ENCODE data around the gene RERE.
"Not testable (repeated sequence)": the region's sequence is repeated elsewhere in the genome, so short reads cannot be mapped to it uniquely, and the experiment has no call there.

RERE gene

DNA sequence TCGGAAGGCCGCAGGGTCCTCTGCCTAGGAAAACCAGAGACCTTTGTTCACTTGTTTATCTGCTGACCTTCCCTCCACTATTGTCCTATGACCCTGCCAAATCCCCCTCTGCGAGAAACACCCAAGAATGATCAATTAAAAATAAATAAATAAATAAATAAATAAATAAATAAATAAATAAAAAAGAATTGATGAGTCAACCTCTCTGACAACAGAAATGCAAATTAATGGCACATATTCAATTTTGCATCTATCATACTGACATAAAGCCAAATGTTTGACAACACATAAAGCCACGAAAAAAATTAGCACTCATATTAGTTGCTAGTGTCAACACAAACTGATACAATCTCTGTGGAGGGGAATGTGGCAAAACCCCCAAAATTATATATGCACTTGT, 314.5 kb downstream of the RERE start:
- DNase-seq = not testable (repeated sequence)

GRCh38 chr1:8497210-8497819, 320.1 kb downstream of the RERE start:
- no peak for DNase-seq

GRCh38 chr1:8496473-8496872, 321.0 kb downstream of the RERE start:
- peak; percentile 51 for DNase-seq

DNA sequence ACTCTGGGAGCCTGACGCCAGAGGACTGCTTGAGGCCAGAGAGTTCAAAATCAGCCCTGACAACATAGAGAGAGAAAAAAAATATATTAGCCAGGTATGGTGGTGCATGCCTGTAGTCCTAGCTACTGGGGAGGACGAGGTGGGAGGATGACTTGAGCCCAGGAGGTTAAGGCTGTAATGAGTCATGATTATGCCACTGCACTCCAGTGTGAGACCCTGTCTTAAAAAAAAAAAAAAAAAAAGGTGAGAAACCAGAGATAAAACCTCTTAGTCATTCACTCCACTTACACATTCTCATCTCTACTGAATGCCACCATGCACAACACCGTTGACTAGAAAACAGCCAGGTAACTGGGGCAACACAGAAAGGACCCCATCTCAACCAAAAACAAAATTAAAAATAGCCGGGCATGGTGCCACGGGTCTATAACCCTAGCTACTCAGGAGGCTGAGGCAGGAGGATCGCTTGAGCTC, 321.5 kb downstream of the RERE start:
- peak; percentile 17 for DNase-seq

DNA sequence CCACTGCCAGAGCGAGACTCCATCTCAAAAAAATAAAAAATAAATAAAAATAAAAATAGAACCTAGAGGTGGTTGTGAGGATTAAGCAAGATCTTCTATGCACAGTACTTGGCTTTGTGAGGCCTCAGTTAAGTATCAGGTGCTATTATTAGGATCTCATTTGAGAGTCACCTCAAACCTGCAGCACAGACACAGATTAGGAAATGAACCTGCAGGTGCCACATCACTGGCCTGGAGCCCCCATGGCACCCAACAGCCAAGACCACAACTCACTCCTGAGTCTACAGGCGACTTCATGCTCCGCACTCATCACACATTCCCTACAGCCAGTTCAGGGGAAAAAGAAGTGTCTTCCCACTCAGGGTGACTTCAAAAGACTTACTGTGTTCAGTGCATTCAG, 322.8 kb downstream of the RERE start:
- no peak for DNase-seq

DNA sequence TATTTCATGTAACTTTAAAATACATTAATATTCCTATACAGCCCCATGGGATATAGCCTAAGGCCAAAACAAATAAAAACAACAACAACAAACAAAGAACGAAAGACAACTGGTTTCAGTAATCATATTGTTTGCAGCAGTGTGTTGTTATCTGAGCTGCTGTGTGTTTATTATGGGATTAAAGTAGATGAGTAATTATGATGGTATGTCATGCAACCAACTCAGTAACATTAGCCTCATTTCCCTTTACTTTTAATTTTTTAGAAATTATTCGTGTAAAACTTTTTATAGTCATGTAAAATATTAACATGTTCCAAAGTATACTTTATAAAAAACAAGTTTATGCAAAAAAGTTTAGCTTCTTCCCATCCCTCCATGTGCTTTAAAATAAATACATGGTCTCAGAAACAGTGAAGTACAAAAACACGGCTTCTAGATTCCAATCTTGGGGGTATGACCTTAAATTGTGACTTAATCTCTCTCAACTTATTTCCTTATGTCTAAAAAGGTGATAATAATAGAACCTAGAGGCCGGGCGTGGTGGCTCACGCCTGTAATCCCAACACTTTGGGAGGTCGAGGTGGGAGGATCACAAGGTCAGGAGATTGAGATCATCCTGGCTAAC, 323.4 kb downstream of the RERE start:
- no peak for DNase-seq

DNA sequence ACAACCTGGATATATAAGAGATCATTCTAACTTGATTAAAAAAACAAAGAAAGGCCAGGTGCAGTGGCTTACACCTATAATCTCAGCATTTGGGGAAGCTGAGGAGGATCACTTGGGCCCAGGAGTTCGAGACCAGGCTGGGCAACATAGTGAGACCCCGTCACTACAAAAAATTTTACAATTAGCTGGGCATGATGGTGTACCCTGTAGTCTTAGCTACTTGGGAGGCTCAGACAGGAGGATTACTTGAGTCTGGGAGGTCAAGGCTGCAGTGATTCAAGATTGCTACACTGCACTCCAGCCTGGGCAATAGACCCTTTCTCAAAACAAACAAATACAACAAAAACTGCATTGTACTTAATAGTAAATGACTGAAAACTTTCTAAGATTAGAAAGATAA, 330.2 kb downstream of the RERE start:
- DNase-seq = no peak

- DNase-seq = no peak
Measured at GRCh38 chr1:8486047-8486446, 331.4 kb downstream of the RERE start.

- no peak for DNase-seq
Measured at GRCh38 chr1:8483586-8483985, 333.9 kb downstream of the RERE start.

GRCh38 chr1:8482979-8483381, 334.5 kb downstream of the RERE start:
- no peak for DNase-seq

DNA sequence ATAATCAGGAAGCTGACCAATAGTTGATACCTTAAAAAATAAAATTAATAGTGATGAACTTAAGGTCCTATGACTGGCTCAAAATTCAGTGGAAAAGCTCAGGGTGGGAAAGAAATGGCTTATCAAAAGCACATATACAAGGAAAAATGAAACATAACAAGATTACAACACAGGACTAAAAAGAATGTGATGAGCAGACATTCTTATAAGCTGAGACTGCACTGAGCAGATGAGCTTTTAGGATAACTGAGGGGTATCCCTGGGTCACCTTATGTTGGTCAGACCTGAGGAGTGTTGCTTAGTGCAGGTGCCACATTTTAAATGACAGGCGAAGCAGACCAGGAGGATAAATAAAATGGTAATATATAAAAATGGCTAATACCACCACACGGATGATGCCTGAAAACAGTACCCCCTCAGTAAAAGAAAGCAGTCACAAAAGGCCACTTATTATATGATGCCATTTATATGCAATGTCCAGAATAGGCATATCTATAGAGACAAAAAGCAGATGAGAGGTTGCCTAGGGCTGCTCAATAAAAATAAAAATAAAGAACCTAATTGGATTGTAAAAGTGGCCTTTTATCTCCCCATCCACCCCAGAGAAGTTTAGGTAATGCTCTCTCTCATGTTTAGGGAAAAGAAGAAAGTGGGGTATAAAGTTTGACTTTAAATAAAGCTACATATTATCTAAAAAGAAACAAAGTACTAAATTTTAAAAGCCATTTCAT, 335.6 kb downstream of the RERE start:
- no peak for DNase-seq

GRCh38 chr1:8478566-8478965, 338.9 kb downstream of the RERE start:
- DNase-seq = no peak

DNA sequence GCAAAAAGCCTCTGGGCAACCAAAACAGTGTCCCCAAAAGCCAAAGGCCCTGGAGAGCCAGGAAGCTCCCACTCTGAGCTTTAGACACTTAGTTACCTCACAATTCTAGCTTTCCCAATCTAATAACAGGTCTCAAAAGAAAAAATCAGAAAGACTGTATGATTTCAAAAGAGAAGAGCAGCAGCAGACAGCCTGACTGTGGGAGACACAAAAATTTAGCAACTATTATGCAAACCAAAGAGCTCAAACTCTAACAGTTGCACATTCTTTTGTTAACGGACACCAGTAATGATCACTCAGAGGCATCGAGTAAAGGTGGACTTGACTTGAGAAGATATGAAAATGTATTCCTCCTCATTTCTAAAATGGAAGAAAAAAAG, 339.5 kb downstream of the RERE start:
- no peak for DNase-seq

DNA sequence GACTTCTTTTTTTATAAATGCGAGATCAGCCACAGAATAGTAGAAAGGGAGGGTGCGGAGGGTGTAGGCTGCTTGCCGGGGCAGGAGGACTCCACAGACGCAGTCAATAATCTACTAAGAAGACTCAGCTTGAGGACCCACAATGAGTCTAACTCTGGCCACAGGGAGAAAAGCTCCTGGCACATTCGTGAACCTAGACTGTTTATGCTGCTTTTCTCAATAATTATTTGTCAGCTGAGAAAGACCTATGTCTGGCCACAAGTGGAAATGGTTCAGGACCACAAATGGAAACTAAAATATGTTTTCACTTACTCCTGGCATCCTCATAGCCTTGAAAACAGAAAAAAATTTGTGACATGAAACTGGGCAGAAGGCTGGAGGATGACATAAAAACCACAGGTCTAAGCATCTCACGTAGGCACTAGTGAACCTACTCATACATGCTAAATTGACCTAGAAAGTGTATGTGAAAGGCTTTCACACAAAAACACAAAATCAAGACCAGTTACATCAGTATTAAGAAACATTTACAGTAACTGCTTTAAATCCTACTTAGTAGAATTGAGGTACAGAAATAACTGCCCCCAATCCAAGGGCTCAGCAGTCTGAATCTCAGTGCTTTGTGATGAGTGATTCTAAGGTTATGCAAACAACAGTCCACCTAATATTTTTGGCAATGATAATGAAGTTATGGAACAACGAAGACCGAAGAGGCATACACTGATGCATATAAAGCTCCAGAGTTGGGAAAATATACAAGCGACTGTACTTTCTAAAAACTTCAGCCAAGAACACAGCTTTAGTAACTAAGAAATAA, 340.1 kb downstream of the RERE start:
- DNase-seq = no peak

GRCh38 chr1:8476006-8476405, 341.4 kb downstream of the RERE start:
- DNase-seq = no peak

- no peak for DNase-seq
Measured at GRCh38 chr1:8474369-8474768, 343.1 kb downstream of the RERE start.

- DNase-seq = no peak
Measured at GRCh38 chr1:8473891-8474300, 343.5 kb downstream of the RERE start.

DNA sequence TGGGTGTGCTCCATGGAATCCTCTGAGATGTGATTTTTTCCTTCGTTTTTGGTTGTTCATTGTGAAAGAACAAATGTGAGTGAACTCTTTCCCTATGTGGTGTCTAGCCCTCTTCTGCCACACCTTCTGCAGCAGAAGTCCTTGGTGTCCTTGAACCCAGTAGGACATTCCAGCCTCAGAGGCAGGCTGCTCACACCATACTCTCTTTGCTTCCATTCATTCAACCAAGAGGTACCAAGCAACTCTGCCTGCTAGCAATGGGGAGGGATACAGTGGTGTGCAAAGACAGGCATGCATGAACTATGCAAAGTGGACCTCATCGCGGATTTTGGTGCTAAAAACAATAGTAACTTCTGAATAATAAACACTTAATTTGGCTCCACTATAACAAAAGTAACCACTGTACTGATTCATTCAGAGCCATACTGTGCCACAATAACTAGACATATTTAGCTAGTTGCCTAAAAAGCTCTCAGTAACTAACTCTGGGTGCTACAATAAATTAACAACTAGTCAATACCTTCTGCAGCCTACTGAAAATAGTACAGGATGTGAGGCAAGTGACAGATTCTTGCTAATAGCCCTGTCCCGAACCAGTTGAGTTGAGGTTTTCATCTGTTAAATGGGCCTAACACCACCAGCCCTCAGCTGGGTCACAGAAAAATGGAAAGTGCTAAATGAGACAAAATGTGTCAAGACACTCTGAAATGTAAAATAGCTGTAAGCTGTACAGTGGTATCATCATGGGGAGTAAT, 344.1 kb downstream of the RERE start:
- no peak for DNase-seq

DNA sequence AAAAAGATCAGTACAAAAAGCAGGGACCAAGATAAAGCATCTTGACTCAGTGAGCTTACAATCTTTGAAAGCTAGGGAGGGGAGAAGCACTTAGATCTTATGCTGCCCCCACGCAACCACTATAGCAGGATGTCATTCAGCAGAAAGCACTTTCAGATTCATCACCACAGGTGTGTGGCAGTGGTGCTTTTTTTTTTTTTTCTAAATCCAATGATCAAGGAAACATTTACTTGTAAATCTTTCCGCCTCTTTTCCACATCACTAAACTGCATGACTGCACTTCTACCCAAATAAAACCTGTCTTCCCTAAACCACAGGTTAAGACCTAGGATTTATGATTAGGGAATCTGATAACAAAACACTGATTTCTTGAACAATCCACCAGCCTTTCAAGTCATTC, 344.8 kb downstream of the RERE start:
- DNase-seq = peak; percentile 29

DNA sequence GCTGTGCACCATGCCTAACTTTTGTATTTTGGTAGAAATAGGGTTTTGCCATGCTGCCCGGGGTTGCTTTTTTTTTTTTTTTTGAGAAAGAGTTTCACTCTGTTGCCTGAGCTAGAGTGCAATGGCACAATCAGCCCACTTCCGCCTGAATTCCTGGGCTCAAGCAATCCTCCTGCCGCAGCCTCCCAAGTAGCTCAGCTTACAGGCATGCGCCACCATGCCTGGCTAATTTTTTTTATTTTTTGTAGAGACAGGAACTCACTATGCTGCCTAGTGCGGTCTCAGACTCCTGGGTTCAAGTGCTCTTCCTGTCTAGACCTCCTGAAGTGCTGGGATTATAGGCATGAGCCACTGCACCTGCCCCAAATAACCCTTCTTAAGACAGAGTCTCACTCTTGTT, 346.0 kb downstream of the RERE start:
- no peak for DNase-seq

DNA sequence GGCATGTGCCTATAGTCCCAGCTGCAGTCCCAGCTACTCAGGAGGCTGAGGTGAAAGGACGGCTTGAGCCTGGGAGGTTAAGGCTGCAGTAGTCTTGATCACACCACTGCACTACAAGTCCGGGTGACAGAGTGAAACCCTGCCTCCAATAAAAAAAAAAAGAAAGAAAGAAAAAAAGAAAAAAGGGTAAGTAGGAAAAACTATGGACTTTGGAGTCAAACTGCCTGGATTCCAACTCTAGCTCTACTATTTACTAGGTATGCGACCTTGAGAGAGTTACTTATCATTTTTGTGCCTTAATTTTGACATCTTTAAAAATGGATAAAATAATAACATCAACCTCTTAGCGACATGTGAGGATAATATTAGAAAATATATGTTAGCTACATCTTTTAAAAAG, 348.7 kb downstream of the RERE start:
- no peak for DNase-seq

DNA sequence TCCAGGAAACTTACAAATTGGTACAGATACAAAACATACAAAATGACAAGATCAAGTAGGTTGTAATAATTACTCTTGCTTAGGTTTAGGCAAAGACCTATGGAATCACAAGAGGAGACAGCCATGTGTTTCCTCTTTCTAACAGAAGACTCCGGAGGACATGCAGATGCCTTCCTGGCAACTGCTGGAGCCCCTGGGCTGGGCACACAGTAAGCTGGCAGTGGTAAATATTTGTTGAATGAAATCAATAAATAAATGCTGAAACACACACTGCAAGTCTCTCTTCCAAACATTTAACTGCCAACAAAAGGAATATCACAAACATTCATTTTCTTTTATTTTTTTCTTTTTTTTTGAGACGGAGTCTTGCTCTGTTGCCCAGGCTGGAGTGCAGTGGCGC, 350.1 kb downstream of the RERE start:
- DNase-seq = no peak

DNA sequence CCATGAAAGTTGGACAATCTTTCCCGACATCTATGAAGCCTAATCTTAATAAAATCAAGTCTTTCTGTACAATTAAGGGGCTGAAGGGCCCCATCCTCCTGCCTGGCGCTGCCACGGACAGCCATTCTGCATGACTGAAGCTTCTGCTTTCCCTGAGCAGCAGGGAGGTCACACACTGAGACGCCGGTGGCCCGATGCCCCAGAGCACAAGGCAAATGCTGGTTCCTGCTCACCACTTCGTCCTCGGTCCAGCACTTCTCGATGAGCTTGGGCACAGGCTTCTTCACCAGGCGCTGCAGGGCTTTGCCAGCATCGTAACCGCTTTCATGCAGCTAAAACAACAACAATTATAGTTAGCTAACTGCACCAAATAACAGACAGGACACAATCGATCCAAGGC, 351.7 kb downstream of the RERE start:
- no peak for DNase-seq
